Activated naive CD4-positive, alpha-beta T cell treated with anti-CD3 and anti-CD28 coated beads, Interleukin-2, amount 50 U/mL, for 24 hours (primary cell): Measurements from ENCODE around the gene RALGPS1.
"Not testable (repeated sequence)": the region's sequence is repeated elsewhere in the genome, so short reads cannot be mapped to it uniquely, and the experiment has no call there.

Source experiments
- H3K27ac Mint-ChIP-seq: one replicate; pipeline ENCODE4 v1.8.0; 2021; ENCODE audit warnings: mild to moderate bottlenecking, mixed read lengths
- H3K27me3 Mint-ChIP-seq: one replicate; pipeline ENCODE4 v1.8.0; 2021; ENCODE audit warnings: mixed read lengths
- H3K36me3 Mint-ChIP-seq: one replicate; pipeline ENCODE4 v1.8.0; 2021; ENCODE audit warnings: mixed read lengths
- H3K4me1 Mint-ChIP-seq: one replicate; pipeline ENCODE4 v1.8.0; 2021; ENCODE audit warnings: mixed read lengths
- H3K4me3 Mint-ChIP-seq: one replicate; pipeline ENCODE4 v1.8.0; 2021; ENCODE audit warnings: mild to moderate bottlenecking, mixed read lengths
- H3K9me3 Mint-ChIP-seq: one replicate; pipeline ENCODE4 v1.8.0; 2021; ENCODE audit warnings: mixed read lengths

RALGPS1 gene

GRCh38 chr9:127143920-127144465 lies 229.4 kb downstream of the RALGPS1 start:
- H3K4me3 Mint-ChIP-seq: no peak overlapping the region
- no peaks in the 10 kb centered on the region for H3K36me3 Mint-ChIP-seq
- no peaks in the 10 kb centered on the region for H3K4me1 Mint-ChIP-seq
- H3K27ac Mint-ChIP-seq: no peak overlapping the region
- H3K27me3 Mint-ChIP-seq: no peaks in the 10 kb centered on the region
- no peaks in the 10 kb centered on the region for H3K9me3 Mint-ChIP-seq

DNA sequence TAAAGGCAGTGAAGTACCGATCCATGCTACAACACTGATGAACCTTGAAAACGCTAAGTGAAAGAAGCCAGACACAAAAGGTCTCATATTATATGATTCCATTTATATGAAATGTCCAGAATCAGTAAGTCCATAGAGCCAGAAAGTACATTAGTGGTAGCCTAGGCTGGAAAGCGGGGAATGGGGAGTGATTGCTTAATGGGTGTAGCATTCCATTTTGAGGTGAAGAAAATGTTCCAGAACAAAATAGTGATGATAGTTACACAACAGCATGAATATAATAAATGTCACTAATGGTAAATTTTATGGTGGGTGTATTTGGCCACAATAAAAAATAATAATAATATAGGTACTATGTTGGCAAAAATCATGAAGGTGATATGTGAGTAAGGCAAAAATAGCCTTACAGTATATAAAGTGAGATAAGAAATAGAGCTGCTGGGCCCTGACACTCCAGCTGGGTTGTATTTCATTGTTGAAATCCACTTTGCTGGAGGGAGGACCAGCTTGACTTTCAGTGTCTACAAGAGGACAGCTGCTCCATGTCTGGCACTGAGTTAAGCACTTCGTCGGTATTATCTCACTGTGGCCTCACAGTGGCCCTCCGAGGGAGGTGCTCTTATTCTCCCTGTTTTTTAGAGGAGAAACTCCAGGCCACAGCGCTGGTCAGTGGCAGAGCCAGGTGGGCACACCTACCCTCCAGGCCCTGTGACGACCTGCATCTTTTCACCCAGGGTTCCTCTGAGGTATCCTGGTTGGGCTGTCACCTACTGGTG lies 230.3 kb downstream of the RALGPS1 start:
- Mint-ChIP-seq H3K9me3 (no peaks in the 10 kb centered on the region), H3K27ac (no peak overlapping the region), H3K4me1 (no peaks in the 10 kb centered on the region)

GRCh38 chr9:127146841-127147240 lies 232.3 kb downstream of the RALGPS1 start:
- not testable (repeated sequence) for H3K4me1 Mint-ChIP-seq, H3K36me3 Mint-ChIP-seq, H3K27ac Mint-ChIP-seq, H3K27me3 Mint-ChIP-seq, H3K4me3 Mint-ChIP-seq, H3K9me3 Mint-ChIP-seq

More for the DNA sequence above, 230.3 kb downstream of the RALGPS1 start:
- Mint-ChIP-seq H3K27me3 (no peaks in the 10 kb centered on the region), H3K4me3 (no peak overlapping the region), H3K36me3 (no peaks in the 10 kb centered on the region)

- H3K27ac Mint-ChIP-seq: no peak overlapping the region
- no peaks in the 10 kb centered on the region for H3K9me3 Mint-ChIP-seq
- H3K4me3 Mint-ChIP-seq: no peak overlapping the region
- no peaks in the 10 kb centered on the region for H3K27me3 Mint-ChIP-seq
- no peaks in the 10 kb centered on the region for H3K36me3 Mint-ChIP-seq
- no peaks in the 10 kb centered on the region for H3K4me1 Mint-ChIP-seq
Observed at GRCh38 chr9:127147251-127147650, 232.7 kb downstream of the RALGPS1 start.

DNA sequence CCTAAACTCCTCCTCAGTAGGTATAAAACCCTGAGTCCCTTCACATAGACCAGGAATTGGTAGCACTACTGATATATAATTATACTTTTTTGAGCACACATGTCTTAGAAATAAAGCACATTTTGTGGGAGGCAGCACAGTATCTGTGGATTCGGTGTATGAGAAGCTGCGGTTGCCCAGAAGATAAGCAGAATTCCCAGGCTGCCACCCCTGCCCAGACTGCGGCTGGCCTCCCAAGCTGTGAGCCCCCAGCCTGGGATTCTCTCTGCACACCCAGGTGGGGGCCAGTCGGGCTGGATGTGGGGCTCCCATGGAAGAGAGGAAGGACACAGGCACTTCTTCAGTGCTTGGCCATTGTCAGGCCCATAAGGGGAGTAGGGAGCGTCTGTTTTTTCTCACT lies 233.4 kb downstream of the RALGPS1 start:
- Mint-ChIP-seq H3K27ac (no peak overlapping the region), H3K4me3 (no peak overlapping the region), H3K36me3 (no peaks in the 10 kb centered on the region), H3K27me3 (no peaks in the 10 kb centered on the region), H3K9me3 (no peaks in the 10 kb centered on the region), H3K4me1 (no peaks in the 10 kb centered on the region)

DNA sequence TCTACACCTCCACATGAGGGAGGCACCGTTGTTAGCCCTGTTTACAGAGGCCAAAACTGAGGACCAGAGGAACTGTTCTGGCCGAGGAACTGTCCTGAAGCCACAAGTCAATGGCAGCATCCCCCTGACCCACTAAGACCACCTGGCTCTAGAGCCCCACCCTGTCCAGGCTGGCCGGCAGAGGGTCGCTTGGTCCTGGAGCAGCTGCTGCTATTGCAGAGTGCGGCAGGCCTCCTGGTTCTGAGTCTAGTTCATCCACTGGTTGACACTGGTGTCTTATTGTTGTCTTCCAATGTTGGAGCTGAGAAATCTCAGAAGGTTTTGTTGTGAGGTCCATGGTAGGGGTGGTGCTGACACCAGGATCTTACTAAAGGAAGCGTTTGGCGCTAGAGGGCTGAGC lies 234.4 kb downstream of the RALGPS1 start:
- Mint-ChIP-seq H3K4me1 (no peaks in the 10 kb centered on the region), H3K27me3 (no peaks in the 10 kb centered on the region), H3K27ac (no peak overlapping the region), H3K36me3 (no peaks in the 10 kb centered on the region), H3K4me3 (no peak overlapping the region), H3K9me3 (no peaks in the 10 kb centered on the region)

GRCh38 chr9:127149463-127150390 lies 235.1 kb downstream of the RALGPS1 start:
- Mint-ChIP-seq H3K27me3 (no peaks in the 10 kb centered on the region), H3K27ac (no peak overlapping the region), H3K4me1 (peaks cover 6% of the 10 kb centered on the region), H3K4me3 (no peak overlapping the region), H3K9me3 (no peaks in the 10 kb centered on the region), H3K36me3 (no peaks in the 10 kb centered on the region)

GRCh38 chr9:127153501-127153900 lies 238.9 kb downstream of the RALGPS1 start:
- no peak overlapping the region for H3K4me3 Mint-ChIP-seq
- H3K27ac Mint-ChIP-seq: no peak overlapping the region

GRCh38 chr9:127154003-127154389 lies 239.4 kb downstream of the RALGPS1 start:
- no peaks in the 10 kb centered on the region for H3K27me3 Mint-ChIP-seq
- H3K36me3 Mint-ChIP-seq: no peaks in the 10 kb centered on the region
- H3K4me1 Mint-ChIP-seq: peaks cover 7% of the 10 kb centered on the region
- no peaks in the 10 kb centered on the region for H3K9me3 Mint-ChIP-seq
- no peak overlapping the region for H3K4me3 Mint-ChIP-seq
- no peak overlapping the region for H3K27ac Mint-ChIP-seq

More at GRCh38 chr9:127153501-127153900, 238.9 kb downstream of the RALGPS1 start:
- no peaks in the 10 kb centered on the region for H3K27me3 Mint-ChIP-seq
- no peaks in the 10 kb centered on the region for H3K36me3 Mint-ChIP-seq
- H3K9me3 Mint-ChIP-seq: no peaks in the 10 kb centered on the region
- peaks cover 7% of the 10 kb centered on the region for H3K4me1 Mint-ChIP-seq

DNA sequence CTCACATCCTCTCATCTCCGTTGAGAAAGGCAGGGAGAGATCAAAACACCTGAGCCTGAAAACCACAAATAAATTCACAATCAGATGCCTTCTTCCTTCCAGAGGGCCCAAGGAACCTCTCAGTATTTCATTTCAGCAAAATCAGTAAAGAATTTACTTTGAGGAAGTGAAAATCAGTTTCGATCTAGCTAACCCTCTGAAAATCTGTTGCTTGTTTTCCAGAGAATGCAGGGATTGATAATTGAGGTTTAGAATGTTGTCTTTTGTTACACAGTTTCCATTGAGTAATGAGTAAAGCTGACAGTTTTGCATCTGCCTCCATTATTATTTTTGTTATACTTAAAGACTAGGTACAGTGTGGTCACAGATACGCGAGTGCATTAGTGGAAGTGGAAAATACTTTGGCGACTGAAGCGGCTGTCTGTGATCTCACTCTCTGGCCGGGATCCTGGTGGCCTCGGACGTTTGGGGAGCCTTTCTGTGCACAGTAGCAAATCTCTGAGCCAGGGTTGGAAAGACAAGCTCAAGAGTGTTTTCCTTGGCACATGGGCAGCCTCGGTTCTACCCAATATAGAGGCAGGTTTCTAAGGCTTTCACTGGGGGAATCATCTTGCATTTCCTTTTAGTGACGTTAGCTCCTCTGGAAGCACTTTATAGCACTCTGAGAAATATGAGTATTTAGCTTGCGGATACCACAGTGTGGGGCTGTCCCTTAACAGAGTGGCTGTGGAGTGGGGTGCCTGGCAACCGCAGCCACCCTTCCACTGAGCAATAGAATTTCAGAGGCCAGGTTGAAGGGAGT lies 240.0 kb downstream of the RALGPS1 start:
- no peak overlapping the region for H3K27ac Mint-ChIP-seq
- no peaks in the 10 kb centered on the region for H3K27me3 Mint-ChIP-seq
- no peaks in the 10 kb centered on the region for H3K36me3 Mint-ChIP-seq
- no peak overlapping the region for H3K4me3 Mint-ChIP-seq
- H3K4me1 Mint-ChIP-seq: peaks cover 7% of the 10 kb centered on the region
- no peaks in the 10 kb centered on the region for H3K9me3 Mint-ChIP-seq

DNA sequence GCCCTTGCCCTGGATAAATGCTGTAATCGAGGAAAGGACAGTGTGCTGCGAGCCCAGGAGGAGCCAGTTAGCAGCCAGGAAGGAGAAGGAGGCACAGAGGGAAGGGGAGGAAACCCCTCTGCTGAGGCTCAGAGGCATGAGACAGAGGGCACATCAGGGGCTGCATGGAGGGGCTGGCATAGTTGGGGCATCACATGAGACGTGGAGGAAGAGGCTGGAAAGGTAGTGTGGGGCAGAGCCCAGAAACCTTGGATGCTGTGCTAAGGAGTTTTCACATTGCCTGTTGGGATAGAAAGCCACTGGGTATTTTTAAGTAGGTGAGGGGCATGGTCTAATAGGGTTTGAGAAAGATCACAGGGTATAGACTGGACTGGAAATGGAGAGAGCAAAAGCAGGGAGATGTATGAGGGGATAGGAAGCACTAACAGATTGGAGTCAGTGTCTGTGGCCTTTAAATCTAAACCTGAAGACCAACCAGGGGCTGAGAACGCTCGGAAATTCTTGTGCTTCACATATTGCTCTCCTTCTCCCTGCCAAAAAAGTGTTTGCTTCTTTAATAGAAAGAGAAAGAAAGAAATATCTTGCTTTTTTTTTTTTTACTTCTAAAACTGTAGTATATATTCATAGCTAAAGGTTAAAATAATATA lies 240.9 kb downstream of the RALGPS1 start:
- no peaks in the 10 kb centered on the region for H3K27me3 Mint-ChIP-seq
- H3K36me3 Mint-ChIP-seq: no peaks in the 10 kb centered on the region
- peaks cover 7% of the 10 kb centered on the region for H3K4me1 Mint-ChIP-seq
- H3K27ac Mint-ChIP-seq: no peak overlapping the region
- no peaks in the 10 kb centered on the region for H3K9me3 Mint-ChIP-seq
- H3K4me3 Mint-ChIP-seq: no peak overlapping the region

DNA sequence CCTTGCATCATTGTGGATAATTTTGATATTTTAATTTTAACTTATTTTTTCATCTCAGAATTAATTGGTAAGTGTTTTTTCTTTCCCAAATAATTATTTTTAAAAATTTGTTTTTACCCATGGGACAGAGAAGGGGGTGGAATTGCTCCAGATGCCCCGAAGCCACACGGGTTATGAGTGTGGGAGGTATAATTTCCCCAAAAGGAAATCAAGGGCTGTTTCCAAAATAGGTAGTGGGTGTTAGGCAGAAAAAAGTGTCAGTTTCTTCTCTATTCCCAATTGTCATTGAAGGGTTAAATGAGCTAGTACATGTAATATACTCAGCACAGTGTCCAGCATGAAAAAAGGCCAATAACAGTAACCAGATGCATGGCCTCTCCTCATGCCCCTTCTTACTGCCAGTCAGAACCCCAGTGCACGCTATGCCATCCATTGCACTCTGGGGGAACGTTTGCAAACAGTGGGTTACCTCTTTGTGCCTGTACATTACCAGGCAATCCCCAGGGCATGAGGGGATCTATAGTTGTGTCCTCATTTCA lies 244.3 kb downstream of the RALGPS1 start:
- Mint-ChIP-seq H3K27ac (no peak overlapping the region), H3K27me3 (no peaks in the 10 kb centered on the region), H3K36me3 (no peaks in the 10 kb centered on the region), H3K4me3 (no peak overlapping the region), H3K4me1 (peaks cover 15% of the 10 kb centered on the region), H3K9me3 (no peaks in the 10 kb centered on the region)

- no peak overlapping the region for H3K27ac Mint-ChIP-seq
- no peaks in the 10 kb centered on the region for H3K27me3 Mint-ChIP-seq
- peaks cover 14% of the 10 kb centered on the region for H3K4me1 Mint-ChIP-seq
- H3K9me3 Mint-ChIP-seq: no peaks in the 10 kb centered on the region
- no peak overlapping the region for H3K4me3 Mint-ChIP-seq
- no peaks in the 10 kb centered on the region for H3K36me3 Mint-ChIP-seq
Observed at GRCh38 chr9:127159325-127159801, 244.8 kb downstream of the RALGPS1 start.

- Mint-ChIP-seq H3K36me3 (no peaks in the 10 kb centered on the region), H3K4me1 (peaks cover 10% of the 10 kb centered on the region), H3K27me3 (no peaks in the 10 kb centered on the region), H3K9me3 (no peaks in the 10 kb centered on the region), H3K4me3 (no peak overlapping the region), H3K27ac (no peak overlapping the region)
Observed at GRCh38 chr9:127159949-127160610, 245.5 kb downstream of the RALGPS1 start.
